Stomach smooth muscle (tissue), 2 donors: ENCODE data around the gene PHACTR1.

Source experiments
- H3K27ac ChIP-seq: one replicate; pipeline ENCODE4 v1.7.0; 2013; ENCODE audit warnings: mild to moderate bottlenecking, low read length, inconsistent platforms
- H3K27me3 ChIP-seq, 2 donors: one replicate each; pipeline ENCODE4 v1.7.0; 2013; ENCODE audit warnings: low read length in 2 of 2; ENCODE audit not compliant: insufficient read depth in 2 of 2, control insufficient read depth in 1 of 2
- H3K36me3 ChIP-seq, 2 donors: one replicate each; pipeline ENCODE4 v1.7.0; 2013; ENCODE audit warnings: low read length in 2 of 2; ENCODE audit not compliant: control insufficient read depth in 2 of 2, insufficient read depth in 2 of 2
- H3K4me1 ChIP-seq: one replicate; pipeline ENCODE4 v1.7.0; 2013; ENCODE audit warnings: low read length; ENCODE audit not compliant: control insufficient read depth, insufficient read depth
- H3K4me3 ChIP-seq, 2 donors: one replicate each; pipeline ENCODE4 v1.7.0; 2013; ENCODE audit warnings: low read length in 2 of 2
- H3K9ac ChIP-seq, 2 donors: one replicate each; pipeline ENCODE4 v1.7.0; 2013; ENCODE audit warnings: low read length in 2 of 2, mild to moderate bottlenecking in 1 of 2
- H3K9me3 ChIP-seq, 2 donors: one replicate each; pipeline ENCODE4 v1.7.0; 2013; ENCODE audit warnings: low read length in 2 of 2; ENCODE audit not compliant: control insufficient read depth in 2 of 2
- donor health status: healthy.
- donor health status: Pancreatic carcinoma.

The PHACTR1 gene

DNA sequence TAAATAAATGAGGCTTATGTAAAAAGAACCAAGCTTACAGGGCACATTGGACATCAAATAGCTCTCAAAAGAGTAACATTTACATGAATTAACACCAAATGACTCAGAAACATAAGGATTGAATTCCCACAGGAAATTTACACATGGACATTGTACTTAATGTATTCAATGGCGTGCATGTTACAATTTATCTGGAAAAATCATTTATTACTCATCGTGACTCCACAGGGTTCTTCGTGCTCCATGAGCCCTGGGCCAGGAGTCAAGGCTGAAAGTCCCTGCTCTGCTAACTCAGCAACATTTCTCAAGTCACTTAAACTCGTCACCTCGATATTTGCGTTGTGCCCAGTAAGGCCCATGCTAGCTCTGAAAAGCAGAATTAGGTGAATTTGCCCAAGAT, 158.5 kb downstream of the PHACTR1 start:
- Histone ChIP-seq H3K27ac (no peak overlapping the region), H3K4me1 (no peaks in the 10 kb centered on the region), H3K36me3 (no peaks in the 10 kb centered on the region), H3K9me3 (no peaks in the 10 kb centered on the region), H3K4me3 (no peak overlapping the region), H3K9ac (no peak overlapping the region), H3K27me3 (no peaks in the 10 kb centered on the region)

DNA sequence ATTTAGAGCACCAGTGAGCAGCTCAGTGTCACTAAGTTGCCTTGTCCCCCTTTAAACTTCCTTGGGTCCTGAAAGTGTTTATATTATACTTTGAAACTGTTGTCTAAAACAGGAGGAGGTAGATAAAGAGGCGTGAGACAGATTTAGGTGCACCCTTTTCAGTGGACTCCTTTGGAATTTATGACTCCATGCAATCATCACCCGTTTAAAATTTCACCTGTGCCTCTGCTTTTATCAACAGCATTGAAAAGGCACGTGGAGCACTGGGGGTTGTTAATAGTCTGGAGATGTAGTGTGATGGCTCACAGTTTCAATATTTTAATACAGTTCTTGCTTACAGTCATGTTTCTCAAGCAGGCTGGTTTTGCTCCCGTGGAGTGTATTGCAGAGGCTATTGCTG, 162.2 kb downstream of the PHACTR1 start:
- Histone ChIP-seq H3K9me3 (no peaks in the 10 kb centered on the region), H3K36me3 (no peaks in the 10 kb centered on the region), H3K4me1 (no peaks in the 10 kb centered on the region), H3K27me3 (peaks cover 5 to 8% of the 10 kb centered on the region in 2 donors), H3K9ac (no peak overlapping the region), H3K4me3 (no peak overlapping the region), H3K27ac (no peak overlapping the region)

DNA sequence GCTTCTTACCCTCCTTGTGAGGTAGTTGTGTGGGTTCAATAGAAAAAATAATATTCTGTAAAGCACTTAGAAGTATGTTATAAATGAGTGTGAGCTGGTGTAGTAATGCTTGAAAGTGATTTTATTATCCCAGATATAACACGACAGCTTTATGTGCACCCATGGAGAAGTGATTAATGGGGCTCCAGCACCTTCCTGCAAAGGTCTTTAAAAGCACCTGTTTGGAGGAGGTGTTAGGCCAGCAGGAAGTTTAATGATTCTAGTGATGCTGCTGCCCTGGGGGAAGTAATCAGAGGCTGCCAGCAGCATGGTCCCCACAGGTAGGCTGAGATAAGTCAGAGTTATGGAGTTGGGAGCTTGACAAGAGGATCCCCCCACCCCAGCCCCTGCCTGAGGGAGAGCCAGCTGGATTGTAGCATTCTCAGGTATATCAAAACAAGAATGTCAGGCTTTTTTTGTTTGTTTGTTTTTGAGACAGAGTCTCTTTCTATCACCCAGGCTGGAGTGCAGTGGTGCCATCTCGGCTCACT, 166.3 kb downstream of the PHACTR1 start:
- no peak overlapping the region for H3K27ac ChIP-seq
- no peak overlapping the region for H3K4me3 ChIP-seq
- H3K27me3 ChIP-seq, result peaks cover 7 to 12% of the 10 kb centered on the region in 2 donors
- H3K4me1 ChIP-seq, result no peaks in the 10 kb centered on the region
- H3K9me3 ChIP-seq, result no peaks in the 10 kb centered on the region
- H3K36me3 ChIP-seq, result no peaks in the 10 kb centered on the region
- H3K9ac ChIP-seq, result no peak overlapping the region

DNA sequence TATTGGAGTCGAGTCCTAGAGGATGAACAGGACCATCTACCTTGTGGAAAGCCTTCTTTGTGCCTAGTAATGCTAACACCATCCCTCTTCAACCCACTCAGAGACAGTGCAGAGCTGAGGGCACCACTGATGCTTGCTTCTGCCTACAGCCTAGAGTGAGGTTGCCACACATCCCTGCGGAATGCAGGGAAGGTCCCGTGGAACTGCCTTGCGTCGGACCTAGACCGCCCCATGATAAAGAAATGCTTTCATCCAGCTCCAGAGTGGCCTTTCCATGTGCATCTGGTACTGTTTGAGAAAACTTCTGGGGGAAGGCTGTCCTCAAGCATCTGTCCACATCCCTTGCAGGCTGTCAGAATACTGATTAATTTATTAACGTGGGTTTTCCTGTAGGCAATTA, 168.4 kb downstream of the PHACTR1 start:
- Histone ChIP-seq H3K27ac (no peak overlapping the region), H3K36me3 (no peaks in the 10 kb centered on the region), H3K9me3 (no peaks in the 10 kb centered on the region), H3K4me3 (no peak overlapping the region), H3K4me1 (no peaks in the 10 kb centered on the region), H3K9ac (no peak overlapping the region), H3K27me3 (peaks cover 7 to 12% of the 10 kb centered on the region in 2 donors)

DNA sequence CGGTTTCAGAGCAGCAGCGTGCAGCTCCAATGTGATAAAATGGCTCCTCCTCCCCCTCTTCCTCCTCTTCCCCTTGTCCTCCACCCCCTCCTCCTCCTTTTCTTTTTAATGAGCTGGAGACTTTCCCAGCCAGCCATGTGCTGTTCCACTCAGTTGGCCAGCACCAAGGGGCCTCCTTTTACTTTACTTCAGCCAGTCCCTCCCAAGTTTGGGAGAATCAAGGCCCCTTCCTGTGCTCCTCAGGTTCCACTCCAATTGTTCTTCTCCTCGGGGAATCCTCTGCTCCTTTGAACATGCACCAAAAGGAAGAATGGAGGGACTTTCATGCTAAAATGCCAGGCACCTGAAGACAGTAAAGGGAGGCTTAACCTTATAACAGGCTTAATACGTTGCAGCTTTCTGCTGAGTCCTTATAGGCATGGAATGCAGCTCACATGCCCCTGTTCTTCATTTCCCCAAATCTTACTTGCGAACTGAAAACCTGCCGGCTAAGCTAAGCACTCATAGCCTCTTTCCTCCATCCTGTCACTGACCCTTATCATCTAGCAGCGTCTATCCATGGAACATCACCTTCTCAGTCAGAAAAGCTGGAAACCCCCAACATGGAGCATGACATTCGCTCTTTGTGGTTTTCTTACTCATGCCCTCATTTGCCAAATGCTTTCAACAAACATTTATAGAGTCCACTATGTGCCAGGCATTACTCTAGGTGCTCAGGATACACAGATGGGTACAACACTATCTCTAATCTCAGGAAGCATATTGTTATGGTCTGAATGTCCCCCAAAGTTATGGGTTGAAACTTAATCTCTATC, 170.6 kb downstream of the PHACTR1 start:
- Histone ChIP-seq H3K36me3 (no peaks in the 10 kb centered on the region), H3K9me3 (peaks cover 0 to 3% of the 10 kb centered on the region in 2 donors), H3K4me1 (no peaks in the 10 kb centered on the region), H3K9ac (no peak overlapping the region), H3K27me3 (peaks cover 2 to 6% of the 10 kb centered on the region in 2 donors), H3K4me3 (no peak overlapping the region), H3K27ac (no peak overlapping the region)

DNA sequence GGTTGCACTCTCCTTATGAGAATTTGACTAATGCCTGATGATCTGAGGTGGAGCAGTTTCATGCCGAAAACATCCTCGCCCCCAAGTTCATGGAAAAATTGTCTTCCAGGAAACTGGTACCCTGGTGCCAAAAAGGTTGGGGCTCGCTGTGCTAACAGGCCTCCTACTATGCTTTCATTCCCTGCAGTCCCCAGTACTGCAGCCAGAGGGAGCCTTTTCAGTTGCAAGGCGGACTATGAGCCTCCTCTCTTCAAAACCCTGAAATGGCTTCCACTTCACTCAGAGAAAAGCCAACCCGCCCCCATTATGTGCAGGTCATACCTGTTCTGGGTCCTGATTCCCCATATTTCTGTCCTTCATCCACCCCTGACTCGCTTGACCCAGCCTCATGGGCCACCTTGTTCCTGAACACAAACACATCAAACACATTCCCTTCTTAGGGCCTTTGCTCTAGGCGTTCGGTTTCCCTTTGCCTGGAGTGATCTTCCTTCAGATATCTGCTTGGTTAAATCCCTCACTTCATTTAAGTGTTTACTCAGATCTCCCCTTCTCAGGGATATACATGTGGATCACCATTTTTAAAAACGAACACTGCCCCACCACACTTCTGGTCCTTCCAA, 173.7 kb downstream of the PHACTR1 start:
- peaks cover 5% of the 10 kb centered on the region for H3K4me1 ChIP-seq
- no peak overlapping the region for H3K27ac ChIP-seq
- H3K27me3 ChIP-seq, result no peaks in the 10 kb centered on the region
- peaks cover 0 to 3% of the 10 kb centered on the region in 2 donors for H3K9me3 ChIP-seq
- no peak overlapping the region for H3K4me3 ChIP-seq
- H3K36me3 ChIP-seq, result no peaks in the 10 kb centered on the region
- no peak overlapping the region for H3K9ac ChIP-seq

DNA sequence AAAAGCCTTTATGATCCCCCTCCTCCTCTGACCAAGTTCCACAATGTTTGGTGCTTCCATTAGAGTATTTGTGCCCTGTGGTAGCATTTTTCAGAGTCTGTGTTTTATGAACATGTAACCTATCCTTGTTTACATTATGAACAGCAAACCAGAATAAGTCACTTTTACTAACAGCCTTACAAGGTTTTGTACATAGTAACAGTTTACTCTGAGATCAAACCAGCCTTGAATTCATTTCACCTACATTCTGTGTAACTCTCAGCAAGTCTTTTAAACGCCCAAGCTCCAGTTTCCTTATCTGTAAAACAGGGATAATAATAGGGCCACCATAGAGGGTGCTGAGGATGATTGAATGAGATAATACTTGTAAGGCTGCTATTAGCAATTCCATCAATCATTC, 175.0 kb downstream of the PHACTR1 start:
- peaks cover 5% of the 10 kb centered on the region for H3K4me1 ChIP-seq
- H3K9me3 ChIP-seq, result peaks cover 0 to 3% of the 10 kb centered on the region in 2 donors
- H3K9ac ChIP-seq, result no peak overlapping the region
- no peak overlapping the region for H3K27ac ChIP-seq
- no peak overlapping the region for H3K4me3 ChIP-seq
- no peaks in the 10 kb centered on the region for H3K27me3 ChIP-seq
- H3K36me3 ChIP-seq, result no peaks in the 10 kb centered on the region

DNA sequence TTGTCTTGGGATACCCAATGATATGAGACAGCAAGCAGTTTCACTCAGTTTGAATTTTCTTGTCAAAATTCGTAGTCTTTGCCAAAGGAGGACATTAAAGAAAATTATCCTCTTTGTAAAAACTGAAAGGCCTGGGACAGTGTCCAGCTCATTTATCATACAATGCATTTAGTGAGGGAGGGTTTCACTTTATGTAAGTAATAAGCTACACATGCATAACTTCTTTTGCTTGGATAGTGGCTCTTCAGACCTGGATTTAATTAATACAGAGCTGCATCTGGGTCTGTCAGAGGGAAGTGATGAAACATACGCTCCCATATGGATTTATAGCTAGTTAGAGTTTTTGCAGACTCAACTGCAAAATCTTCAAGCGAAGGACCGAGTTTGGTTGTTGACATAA, 175.6 kb downstream of the PHACTR1 start:
- H3K9me3 ChIP-seq, result peaks cover 0 to 3% of the 10 kb centered on the region in 2 donors
- no peak overlapping the region for H3K4me3 ChIP-seq
- H3K36me3 ChIP-seq, result no peaks in the 10 kb centered on the region
- H3K27ac ChIP-seq, result no peak overlapping the region
- H3K4me1 ChIP-seq, result peaks cover 5% of the 10 kb centered on the region
- H3K9ac ChIP-seq, result no peak overlapping the region
- H3K27me3 ChIP-seq, result no peaks in the 10 kb centered on the region

DNA sequence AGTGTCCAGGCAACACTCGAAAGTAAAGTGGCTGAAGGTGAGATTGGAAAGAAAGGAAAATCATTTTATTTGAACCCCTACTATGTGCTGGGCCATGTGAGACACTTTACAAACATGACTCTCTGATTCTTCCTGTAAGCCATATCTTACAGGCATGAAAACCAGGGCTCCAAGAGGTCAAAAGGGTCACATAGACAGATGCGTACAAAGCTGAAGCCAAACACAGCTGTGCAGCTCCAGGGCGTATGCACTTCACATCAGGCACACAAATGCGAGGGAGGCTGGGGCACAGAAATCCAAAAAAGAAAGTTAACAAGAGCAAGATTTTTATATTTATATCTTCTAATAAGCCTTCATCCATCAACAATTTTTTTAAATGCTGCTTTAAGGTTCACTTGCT, 176.5 kb downstream of the PHACTR1 start:
- H3K4me3 ChIP-seq, result no peak overlapping the region
- no peak overlapping the region for H3K27ac ChIP-seq
- H3K27me3 ChIP-seq, result no peaks in the 10 kb centered on the region
- peaks cover 0 to 3% of the 10 kb centered on the region in 2 donors for H3K9me3 ChIP-seq
- peaks cover 5% of the 10 kb centered on the region for H3K4me1 ChIP-seq
- no peaks in the 10 kb centered on the region for H3K36me3 ChIP-seq
- H3K9ac ChIP-seq, result no peak overlapping the region

DNA sequence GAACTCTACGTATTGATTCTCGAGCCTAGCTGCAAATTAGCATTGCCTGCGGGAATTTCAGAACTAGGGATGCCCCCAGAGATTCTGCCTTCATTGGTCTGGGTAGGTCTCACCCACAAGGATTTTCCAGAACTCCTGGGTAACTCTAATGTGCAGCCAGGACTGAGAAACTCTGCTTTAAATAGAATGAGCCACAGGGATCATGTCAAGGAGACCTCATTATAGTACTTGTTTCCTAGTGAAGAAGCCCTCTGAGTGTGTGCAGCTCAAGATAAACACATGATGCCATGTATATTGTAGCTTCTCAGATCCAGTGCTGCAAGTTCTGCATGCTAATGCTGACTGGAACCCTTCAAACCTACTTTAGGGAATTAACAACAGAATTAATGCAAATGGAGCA, 179.2 kb downstream of the PHACTR1 start:
- Histone ChIP-seq H3K9me3 (peaks cover 0 to 3% of the 10 kb centered on the region in 2 donors), H3K4me3 (no peak overlapping the region)

More for the DNA sequence above, 179.2 kb downstream of the PHACTR1 start:
- Histone ChIP-seq H3K27me3 (no peaks in the 10 kb centered on the region), H3K9ac (no peak overlapping the region), H3K4me1 (peaks cover 5% of the 10 kb centered on the region), H3K27ac (no peak overlapping the region), H3K36me3 (no peaks in the 10 kb centered on the region)
